GM12878 (cell line): ENCODE data around the gene S100A12. TPM values are rescaled to one million over a fixed set of nuclear protein-coding genes. Genes with fewer than 3 reads are reported as not detected.

Experiments used
- ATAC-seq: fragments of 200-7000 bp; cut with Tn5 transposase; 3 replicates; pipeline ENCODE4 v1.9.1; 2020; ENCODE audit warnings: mild to moderate bottlenecking, moderate library complexity
- BruUV-seq: library from RNA; stranded (reverse); fragments of 400-500 nt; replicated peaks from 2 replicates; lab custom pipeline; 2021; lab: Mats Ljungman, UMichigan
- CTCF ChIA-PET: fragments of 300-600 bp; sonication (Branson Sonifier 250); formaldehyde crosslinking; extraction: SDS; loops from one replicate; lab custom pipeline; 2021; ENCODE audit warnings: inconsistent platforms; lab: Yijun Ruan, JAX
- POLR2A ChIA-PET: fragments of 350-600 bp; formaldehyde crosslinking; extraction: SDS; loops from one replicate; lab custom pipeline; 2021; ENCODE audit warnings: inconsistent platforms; lab: Charles Lee
- RAD21 ChIA-PET: fragments of 300-600 bp; sonication (Branson Sonifier 250); formaldehyde crosslinking; loops from one replicate; lab custom pipeline; 2023; ENCODE audit warnings: antibody characterized with exemption; ENCODE audit not compliant: unreplicated experiment; lab: Charles Lee
- SMC1A ChIA-PET: fragments of 300-600 bp; sonication (Branson Sonifier 250); formaldehyde crosslinking; loops from one replicate; lab custom pipeline; 2023; ENCODE audit not compliant: unreplicated experiment, uncharacterized antibody; lab: Charles Lee
- DNase-seq: peaks from one replicate; pipeline ENCODE4 v3.0.0-alpha.2; 2011; ENCODE audit warnings: low read depth, low spot score
- FAIRE-seq: peaks from 3 replicates; lab custom pipeline; 2011; peaks lifted over from hg19 to GRCh38; lab: Jason Lieb, UNC
- H2AFZ ChIP-seq: 2 replicates; pipeline ENCODE4 v1.6.0; 2011; ENCODE audit warnings: low read depth, low read length, control low read depth; ENCODE audit not compliant: control insufficient read depth
- H3K27ac ChIP-seq: 2 replicates; pipeline ENCODE4 v1.5.1; 2011; ENCODE audit warnings: control low read depth; ENCODE audit not compliant: control insufficient read depth, insufficient read depth
- H3K27me3 ChIP-seq, 2 experiments: replicated peaks in 1 of 2; 2 replicates each; pipeline versions ENCODE4 v1.6.0 to v1.6.1; 2011; ENCODE audit warnings: low read length in 1 of 2; ENCODE audit not compliant: control insufficient read depth in 2 of 2, insufficient read depth in 2 of 2
- H3K36me3 ChIP-seq, 2 experiments: 2 replicates each; pipeline ENCODE4 v1.5.1; 2011; ENCODE audit warnings: low read length in 1 of 2; ENCODE audit not compliant: control insufficient read depth in 2 of 2, insufficient read depth in 2 of 2
- H3K4me1 ChIP-seq: 2 replicates; pipeline ENCODE4 v1.6.1; 2011; ENCODE audit warnings: mild to moderate bottlenecking, low read length, moderate library complexity, mixed read lengths; ENCODE audit not compliant: control insufficient read depth, insufficient read depth
- H3K4me2 ChIP-seq: 2 replicates; pipeline ENCODE4 v1.6.0; 2011; ENCODE audit warnings: control low read depth; ENCODE audit not compliant: control insufficient read depth, insufficient read depth
- H3K4me3 ChIP-seq: fragments of 200-600 bp; sonication (generic); 2 replicates; pipeline ENCODE4 v1.5.1; 2016
- H3K79me2 ChIP-seq: 2 replicates; pipeline ENCODE4 v1.6.0; 2011; ENCODE audit warnings: low read length; ENCODE audit not compliant: control insufficient read depth, insufficient read depth
- H3K9ac ChIP-seq: 2 replicates; pipeline ENCODE4 v1.8.0; 2011; ENCODE audit warnings: low read length, control low read depth, mixed read lengths; ENCODE audit not compliant: control insufficient read depth, insufficient read depth
- H3K9me3 ChIP-seq: replicated peaks from 3 replicates; pipeline ENCODE4 v1.5.1; 2011; ENCODE audit warnings: mild to moderate bottlenecking, low read length; ENCODE audit not compliant: control insufficient read depth, insufficient read depth
- H4K20me1 ChIP-seq: 2 replicates; pipeline ENCODE4 v1.6.0; 2011; ENCODE audit not compliant: control insufficient read depth, insufficient read depth
- WGBS: methylation state at CpG from one replicate; pipeline ENCODE4 v1.1.6; 2016; ENCODE audit warnings: low lambda C conversion rate; ENCODE audit not compliant: insufficient replicate concordance, insufficient coverage; ENCODE audit errors: missing lambda C conversion rate; 5-methylcytosine and 5-hydroxymethylcytosine counted together
- in situ Hi-C: fragments of 300-500 bp; cut with MboI; formaldehyde crosslinking; loops from 9 replicates; pipeline ENCODE4 v1.14.3; 2018; ENCODE audit warnings: mixed read lengths
- intact Hi-C: fragments of 100-400 bp; cut with micrococcal nuclease; formaldehyde crosslinking; loops from one replicate; pipeline ENCODE4 v1.14.2; 2022; ENCODE audit not compliant: unreplicated experiment
- polyA plus RNA-seq, 11 experiments: library from polyadenylated mRNA; depleted of rRNA in 4 of 11; unstranded in 6 of 11; stranded (reverse) in 5 of 11; fragments of >200 nt; fragmentation: Nextera tagmentation in 4 of 11; fragmentation: Illumina TruSeq in 1 of 11; extraction: Ambion mirVana in 4 of 11; extraction: Trizol in 1 of 11; gene quantifications; 1 replicate in 1 of 11; 2 replicates in 10 of 11; pipeline versions ENCODE4 v1.2.1 to v1.2.3, GENCODE V29; 2011 to 2016; ENCODE audit warnings: inconsistent platforms in 2 of 11, missing spikeins in 2 of 11, low read depth in 1 of 11
- total RNA-seq, 4 experiments: library from RNA; depleted of rRNA in 3 of 4; stranded (reverse); fragments of >200 nt in 3 of 4; fragmentation: Illumina TruSeq in 1 of 4; extraction: Trizol in 1 of 4; gene quantifications; 2 replicates each; pipeline versions ENCODE4 v1.2.1 to v1.2.3, GENCODE V29; 2013 to 2021
- TF ChIP-seq, protein P1 (sequence below): fragments of 450-650 bp; formaldehyde crosslinking; IDR thresholded peaks from 2 replicates; pipeline ENCODE4 v1.4.0; 2022; ENCODE audit warnings: mild to moderate bottlenecking, moderate library complexity

Gene S100A12
- total and polyA plus RNA-seq, 10 of the 15 experiments (the other 5 are each of a cell fraction or from before 2014, with no cell fraction given), result not detected

DNA sequence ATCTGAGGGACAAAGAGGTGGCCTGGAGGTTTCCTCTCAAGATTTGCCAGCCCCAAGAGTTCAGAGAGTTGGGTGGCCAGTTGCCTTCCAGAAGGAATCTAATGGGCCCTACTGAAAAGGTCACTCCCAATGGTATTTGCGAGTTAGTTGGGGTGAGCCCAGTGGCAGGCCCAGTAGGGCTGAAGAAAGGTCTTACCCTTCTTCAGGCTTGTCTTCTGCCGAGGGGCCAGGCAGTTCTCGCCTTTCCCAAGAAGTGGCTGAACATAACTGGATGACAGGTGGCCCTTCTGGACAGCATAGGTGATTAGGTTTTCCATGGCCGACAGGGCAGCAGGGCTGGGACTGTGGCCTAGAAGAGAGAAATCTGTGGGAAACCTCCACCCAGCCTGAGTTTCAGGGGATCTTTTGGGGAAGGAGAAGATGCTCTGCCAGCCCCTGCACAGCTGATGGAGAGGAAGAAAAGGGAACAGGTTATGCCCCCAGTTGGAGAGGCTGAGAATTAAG, 33.9 kb downstream of the S100A12 start:
- no peak for DNase-seq
- H3K4me1 ChIP-seq, result peaks cover 30% of the 10 kb centered on the region
- TF ChIP-seq, protein P1, sequence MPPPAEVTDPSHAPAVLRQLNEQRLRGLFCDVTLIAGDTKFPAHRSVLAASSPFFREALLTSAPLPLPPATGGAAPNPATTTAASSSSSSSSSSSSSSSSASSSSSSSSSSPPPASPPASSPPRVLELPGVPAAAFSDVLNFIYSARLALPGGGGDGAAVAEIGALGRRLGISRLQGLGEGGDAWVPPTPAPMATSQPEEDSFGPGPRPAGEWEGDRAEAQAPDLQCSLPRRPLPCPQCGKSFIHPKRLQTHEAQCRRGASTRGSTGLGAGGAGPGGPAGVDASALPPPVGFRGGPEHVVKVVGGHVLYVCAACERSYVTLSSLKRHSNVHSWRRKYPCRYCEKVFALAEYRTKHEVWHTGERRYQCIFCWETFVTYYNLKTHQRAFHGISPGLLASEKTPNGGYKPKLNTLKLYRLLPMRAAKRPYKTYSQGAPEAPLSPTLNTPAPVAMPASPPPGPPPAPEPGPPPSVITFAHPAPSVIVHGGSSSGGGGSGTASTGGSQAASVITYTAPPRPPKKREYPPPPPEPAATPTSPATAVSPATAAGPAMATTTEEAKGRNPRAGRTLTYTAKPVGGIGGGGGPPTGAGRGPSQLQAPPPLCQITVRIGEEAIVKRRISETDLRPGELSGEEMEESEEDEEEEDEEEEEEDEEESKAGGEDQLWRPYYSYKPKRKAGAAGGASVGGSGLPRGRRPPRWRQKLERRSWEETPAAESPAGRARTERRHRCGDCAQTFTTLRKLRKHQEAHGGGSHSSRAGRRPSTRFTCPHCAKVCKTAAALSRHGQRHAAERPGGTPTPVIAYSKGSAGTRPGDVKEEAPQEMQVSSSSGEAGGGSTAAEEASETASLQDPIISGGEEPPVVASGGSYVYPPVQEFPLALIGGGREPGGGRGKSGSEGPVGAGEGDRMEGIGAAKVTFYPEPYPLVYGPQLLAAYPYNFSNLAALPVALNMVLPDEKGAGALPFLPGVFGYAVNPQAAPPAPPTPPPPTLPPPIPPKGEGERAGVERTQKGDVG, result no peak
- TF ChIP-seq, all 136 proteins: peak for 0

More for the DNA sequence above, 33.9 kb downstream of the S100A12 start:
- ATAC-seq (no peak), FAIRE-seq (no peak)
- ChIA-PET RAD21 (interaction anchor here (0.9 to 4.0 kb wide), 5 partner anchors 10 to 108 kb away, joined by 3 to 26 read pairs (median 14); no protein-coding TSS in a partner anchor), SMC1A (interaction anchor here (1.5 to 4.9 kb wide), 3 partner anchors 12 to 205 kb away, joined by 3 to 27 read pairs (median 16); no protein-coding TSS in a partner anchor), POLR2A (no interaction called here), CTCF (interaction anchor here (0.8 to 5.8 kb wide), 10 partner anchors 8 to 154 kb away, joined by 3 to 54 read pairs (median 6); partner anchors contain the start of gene PGLYRP3)
- Histone ChIP-seq H3K9me3 (no peaks in the 10 kb centered on the region), H3K36me3 (no peaks in the 10 kb centered on the region), H3K9ac (no peak overlapping the region; the same call in 1 of the 2 replicates), H3K27ac (peak overlapping the region; percentile 86), H4K20me1 (no peaks in the 10 kb centered on the region), H2AFZ (no peak overlapping the region), H3K79me2 (peaks cover 17% of the 10 kb centered on the region), H3K4me2 (peak overlapping the region; percentile 77), H3K27me3 (no peaks in the 10 kb centered on the region), H3K4me3 (peak overlapping the region; percentile 55; the same call in 1 of the 2 replicates)
- BruUV-seq, result no TSS peak
- in situ Hi-C loops, result no loop called here
- intact Hi-C loops, result loop anchor here (5.0 kb wide), 1 partner anchor 79 kb away; no protein-coding TSS in a partner anchor
- 50% methylated on average over 4 of the region's 4 CpGs for WGBS
